SK-N-SH (cell line): ENCODE results near the gene GALNT6.

Experiments
- SMC3 ChIP-seq: IDR thresholded peaks from 2 replicates; pipeline ENCODE4 v1.6.1; 2012; ENCODE audit warnings: low read depth, low read length, improper control_type of control experiment
- TCF12 ChIP-seq: IDR thresholded peaks from 2 replicates; pipeline ENCODE4 v1.4.0; 2012
- TF ChIP-seq, protein P1 (sequence below): fragments of 200-600 bp; sonication (generic); IDR thresholded peaks from 2 replicates; pipeline ENCODE4 v1.6.1; 2017; ENCODE audit warnings: antibody characterized with exemption, mild to moderate bottlenecking, moderate library complexity
- TF ChIP-seq, protein P2 (sequence below): IDR thresholded peaks from 2 replicates; pipeline ENCODE4 v1.4.0; 2012; ENCODE audit warnings: low read depth

DNA sequence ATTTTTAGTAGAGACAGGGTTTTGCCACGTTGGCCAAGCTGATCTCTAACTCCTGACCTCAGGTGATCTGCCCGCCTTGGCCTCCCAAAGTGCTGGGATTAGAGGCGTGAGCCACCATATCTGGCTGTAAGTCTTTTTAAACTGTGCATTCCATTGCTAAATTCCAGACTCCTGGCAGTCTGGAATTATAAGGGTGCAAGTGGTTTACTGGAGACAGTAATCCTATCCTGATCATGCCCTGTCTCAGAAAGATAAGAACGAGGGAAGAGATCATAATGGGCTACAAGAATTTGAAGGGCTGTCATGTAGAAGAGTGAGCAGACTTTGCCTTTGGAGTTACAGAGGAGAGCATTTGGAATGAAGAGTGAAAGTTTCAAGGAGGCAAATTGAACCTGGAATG lies 26.6 kb upstream of the GALNT6 start:
- TF ChIP-seq, protein P1, sequence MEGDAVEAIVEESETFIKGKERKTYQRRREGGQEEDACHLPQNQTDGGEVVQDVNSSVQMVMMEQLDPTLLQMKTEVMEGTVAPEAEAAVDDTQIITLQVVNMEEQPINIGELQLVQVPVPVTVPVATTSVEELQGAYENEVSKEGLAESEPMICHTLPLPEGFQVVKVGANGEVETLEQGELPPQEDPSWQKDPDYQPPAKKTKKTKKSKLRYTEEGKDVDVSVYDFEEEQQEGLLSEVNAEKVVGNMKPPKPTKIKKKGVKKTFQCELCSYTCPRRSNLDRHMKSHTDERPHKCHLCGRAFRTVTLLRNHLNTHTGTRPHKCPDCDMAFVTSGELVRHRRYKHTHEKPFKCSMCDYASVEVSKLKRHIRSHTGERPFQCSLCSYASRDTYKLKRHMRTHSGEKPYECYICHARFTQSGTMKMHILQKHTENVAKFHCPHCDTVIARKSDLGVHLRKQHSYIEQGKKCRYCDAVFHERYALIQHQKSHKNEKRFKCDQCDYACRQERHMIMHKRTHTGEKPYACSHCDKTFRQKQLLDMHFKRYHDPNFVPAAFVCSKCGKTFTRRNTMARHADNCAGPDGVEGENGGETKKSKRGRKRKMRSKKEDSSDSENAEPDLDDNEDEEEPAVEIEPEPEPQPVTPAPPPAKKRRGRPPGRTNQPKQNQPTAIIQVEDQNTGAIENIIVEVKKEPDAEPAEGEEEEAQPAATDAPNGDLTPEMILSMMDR = no peak
- TF ChIP-seq, protein P2, sequence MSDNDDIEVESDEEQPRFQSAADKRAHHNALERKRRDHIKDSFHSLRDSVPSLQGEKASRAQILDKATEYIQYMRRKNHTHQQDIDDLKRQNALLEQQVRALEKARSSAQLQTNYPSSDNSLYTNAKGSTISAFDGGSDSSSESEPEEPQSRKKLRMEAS = no peak
- TF ChIP-seq SMC3 = no peak
- TF ChIP-seq TCF12 = no peak
